ENCODE data around the gene PARVB.

Gene PARVB

GRCh38 chr22:44057401-44057987, 33.4 kb downstream of the PARVB start:
- no peak for DNase-seq (ENCODE audit: low read depth, low spot score)
- no peak overlapping the region for H3K4me3 ChIP-seq (ENCODE audit: insufficient read length, low read depth)
- H3K9ac ChIP-seq (ENCODE audit: insufficient read length, low read depth), result no peak overlapping the region
- H3K4me1 ChIP-seq (ENCODE audit: insufficient read depth, insufficient read length), result peaks cover 2% of the 10 kb centered on the region
- no peaks in the 10 kb centered on the region for H3K36me3 ChIP-seq (ENCODE audit: insufficient read depth, insufficient read length, low read length)
- TF ChIP-seq SUZ12 (IDR thresholded peaks at IDR 0.05; ENCODE audit: extremely low read depth, insufficient read depth, insufficient read length) (no peak), ZNF274 (IDR thresholded peaks at IDR 0.05; ENCODE audit: low read depth, low read length) (no peak), YY1 (IDR thresholded peaks at IDR 0.05; ENCODE audit: insufficient read depth, insufficient read length) (no peak)
- no peaks in the 10 kb centered on the region for H3K9me3 ChIP-seq (ENCODE audit: insufficient read depth, low read length)
- no peaks in the 10 kb centered on the region for H3K27me3 ChIP-seq (ENCODE audit: insufficient read depth, insufficient read length)

GRCh38 chr22:44063462-44064371, 39.6 kb downstream of the PARVB start:
- peaks cover 6% of the 10 kb centered on the region for H3K4me1 ChIP-seq (ENCODE audit: insufficient read depth, insufficient read length)
- no peak for DNase-seq (ENCODE audit: low read depth, low spot score)
- H3K36me3 ChIP-seq (ENCODE audit: insufficient read depth, insufficient read length, low read length), result no peaks in the 10 kb centered on the region
- no peak overlapping the region for H3K9ac ChIP-seq (ENCODE audit: insufficient read length, low read depth)
- H3K4me3 ChIP-seq (ENCODE audit: insufficient read length, low read depth), result no peak overlapping the region
- H3K27me3 ChIP-seq (ENCODE audit: insufficient read depth, insufficient read length), result no peaks in the 10 kb centered on the region
- H3K9me3 ChIP-seq (ENCODE audit: insufficient read depth, low read length), result no peaks in the 10 kb centered on the region
- no peak for TF ChIP-seq ZNF274 (IDR thresholded peaks at IDR 0.05; ENCODE audit: low read depth, low read length)
- no peak for TF ChIP-seq YY1 (IDR thresholded peaks at IDR 0.05; ENCODE audit: insufficient read depth, insufficient read length)
- TF ChIP-seq SUZ12 (IDR thresholded peaks at IDR 0.05; ENCODE audit: extremely low read depth, insufficient read depth, insufficient read length), result no peak

GRCh38 chr22:44067033-44067432, 42.9 kb downstream of the PARVB start:
- TF ChIP-seq SUZ12 (IDR thresholded peaks at IDR 0.05; ENCODE audit: extremely low read depth, insufficient read depth, insufficient read length), result no peak
- TF ChIP-seq YY1 (IDR thresholded peaks at IDR 0.05; ENCODE audit: insufficient read depth, insufficient read length), result no peak
- TF ChIP-seq ZNF274 (IDR thresholded peaks at IDR 0.05; ENCODE audit: low read depth, low read length), result no peak
- Histone ChIP-seq H3K9ac (ENCODE audit: insufficient read length, low read depth) (no peak overlapping the region), H3K9me3 (ENCODE audit: insufficient read depth, low read length) (no peaks in the 10 kb centered on the region), H3K4me1 (ENCODE audit: insufficient read depth, insufficient read length) (peaks cover 6% of the 10 kb centered on the region), H3K27me3 (ENCODE audit: insufficient read depth, insufficient read length) (no peaks in the 10 kb centered on the region), H3K36me3 (ENCODE audit: insufficient read depth, insufficient read length, low read length) (no peaks in the 10 kb centered on the region), H3K4me3 (ENCODE audit: insufficient read length, low read depth) (no peak overlapping the region)
- DNase-seq (ENCODE audit: low read depth, low spot score), result no peak

- Histone ChIP-seq H3K27me3 (ENCODE audit: insufficient read depth, insufficient read length) (no peaks in the 10 kb centered on the region), H3K36me3 (ENCODE audit: insufficient read depth, insufficient read length, low read length) (no peaks in the 10 kb centered on the region), H3K4me1 (ENCODE audit: insufficient read depth, insufficient read length) (peaks cover 6% of the 10 kb centered on the region), H3K9me3 (ENCODE audit: insufficient read depth, low read length) (no peaks in the 10 kb centered on the region), H3K9ac (ENCODE audit: insufficient read length, low read depth) (no peak overlapping the region), H3K4me3 (ENCODE audit: insufficient read length, low read depth) (no peak overlapping the region)
- no peak for DNase-seq (ENCODE audit: low read depth, low spot score)
- TF ChIP-seq SUZ12 (IDR thresholded peaks at IDR 0.05; ENCODE audit: extremely low read depth, insufficient read depth, insufficient read length), result no peak
- TF ChIP-seq YY1 (IDR thresholded peaks at IDR 0.05; ENCODE audit: insufficient read depth, insufficient read length), result no peak
- TF ChIP-seq ZNF274 (IDR thresholded peaks at IDR 0.05; ENCODE audit: low read depth, low read length), result no peak
Observed at GRCh38 chr22:44067901-44068300, 43.8 kb downstream of the PARVB start.

GRCh38 chr22:44068422-44069191, 44.5 kb downstream of the PARVB start:
- H3K4me1 ChIP-seq (ENCODE audit: insufficient read depth, insufficient read length), result peaks cover 6% of the 10 kb centered on the region
- no peaks in the 10 kb centered on the region for H3K36me3 ChIP-seq (ENCODE audit: insufficient read depth, insufficient read length, low read length)
- no peaks in the 10 kb centered on the region for H3K27me3 ChIP-seq (ENCODE audit: insufficient read depth, insufficient read length)
- DNase-seq (ENCODE audit: low read depth, low spot score), result no peak
- H3K4me3 ChIP-seq (ENCODE audit: insufficient read length, low read depth), result no peak overlapping the region
- H3K9me3 ChIP-seq (ENCODE audit: insufficient read depth, low read length), result no peaks in the 10 kb centered on the region
- no peak for TF ChIP-seq SUZ12 (IDR thresholded peaks at IDR 0.05; ENCODE audit: extremely low read depth, insufficient read depth, insufficient read length)
- H3K9ac ChIP-seq (ENCODE audit: insufficient read length, low read depth), result no peak overlapping the region

- no peak for DNase-seq (ENCODE audit: low read depth, low spot score)
Observed at GRCh38 chr22:44070029-44070428, 45.9 kb downstream of the PARVB start.

More at GRCh38 chr22:44070029-44070428, 45.9 kb downstream of the PARVB start:
- Histone ChIP-seq H3K9ac (ENCODE audit: insufficient read length, low read depth) (no peak overlapping the region), H3K36me3 (ENCODE audit: insufficient read depth, insufficient read length, low read length) (no peaks in the 10 kb centered on the region), H3K4me1 (ENCODE audit: insufficient read depth, insufficient read length) (peaks cover 6% of the 10 kb centered on the region), H3K27me3 (ENCODE audit: insufficient read depth, insufficient read length) (no peaks in the 10 kb centered on the region), H3K9me3 (ENCODE audit: insufficient read depth, low read length) (no peaks in the 10 kb centered on the region), H3K4me3 (ENCODE audit: insufficient read length, low read depth) (no peak overlapping the region)
- TF ChIP-seq YY1 (IDR thresholded peaks at IDR 0.05; ENCODE audit: insufficient read depth, insufficient read length) (no peak), SUZ12 (IDR thresholded peaks at IDR 0.05; ENCODE audit: extremely low read depth, insufficient read depth, insufficient read length) (no peak), ZNF274 (IDR thresholded peaks at IDR 0.05; ENCODE audit: low read depth, low read length) (no peak)

All from NT2/D1 (cell line).